GM23248 (cell line): ENCODE results near the gene PML.

ENCODE experiments used
- EZH2 ChIP-seq: fragments of 200-600 bp; sonication (generic); IDR thresholded peaks from 2 replicates; pipeline ENCODE4 v1.6.1; 2018; ENCODE audit warnings: antibody characterized with exemption, mild to moderate bottlenecking; ENCODE audit not compliant: insufficient read depth, poor library complexity, severe bottlenecking
- EZH2phosphoT487 ChIP-seq: fragments of 200-600 bp; sonication (generic); IDR thresholded peaks from 2 replicates; pipeline ENCODE4 v1.6.1; 2018; ENCODE audit warnings: antibody characterized with exemption, moderate library complexity, mild to moderate bottlenecking, low read depth; ENCODE audit not compliant: insufficient read depth

DNA sequence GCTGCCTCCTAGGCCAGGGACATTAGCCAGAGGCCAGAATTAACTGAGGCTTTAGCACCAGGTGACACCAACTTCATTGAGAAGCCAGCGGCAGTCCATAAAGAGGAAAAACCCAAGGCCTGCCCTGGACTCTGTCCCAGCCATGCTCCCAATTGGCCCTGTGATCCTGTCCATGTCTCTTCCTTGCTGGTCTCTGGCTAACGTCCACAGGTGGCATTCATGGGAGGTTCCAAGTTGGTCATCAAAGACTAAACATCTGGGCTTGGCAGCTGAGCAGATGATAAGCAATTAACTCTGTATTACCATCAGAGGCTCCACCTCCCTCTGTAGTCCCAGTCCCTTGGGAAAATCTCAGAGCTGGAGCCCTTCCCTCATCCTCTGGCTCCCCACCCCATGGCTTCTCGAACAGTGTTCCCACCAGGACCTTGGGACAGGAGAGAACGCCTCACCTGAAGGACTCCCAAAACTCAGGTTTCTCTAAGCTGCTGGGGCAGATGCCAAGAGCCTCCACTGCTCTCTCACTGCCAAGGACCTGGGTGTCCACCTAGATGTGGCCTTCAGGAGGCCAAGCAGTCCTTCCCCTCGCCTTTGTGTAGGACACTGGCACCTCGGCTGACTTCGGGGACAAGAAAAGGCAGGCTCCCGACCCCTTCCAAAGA is 47.4 kb downstream of the PML start:
- TF ChIP-seq EZH2 (no peak), EZH2phosphoT487 (no peak)
